ENCODE data around the gene HCN3.
A peak's percentile ranks its signal among the peaks of the same experiment; 100 is the strongest.

Gene HCN3

DNA sequence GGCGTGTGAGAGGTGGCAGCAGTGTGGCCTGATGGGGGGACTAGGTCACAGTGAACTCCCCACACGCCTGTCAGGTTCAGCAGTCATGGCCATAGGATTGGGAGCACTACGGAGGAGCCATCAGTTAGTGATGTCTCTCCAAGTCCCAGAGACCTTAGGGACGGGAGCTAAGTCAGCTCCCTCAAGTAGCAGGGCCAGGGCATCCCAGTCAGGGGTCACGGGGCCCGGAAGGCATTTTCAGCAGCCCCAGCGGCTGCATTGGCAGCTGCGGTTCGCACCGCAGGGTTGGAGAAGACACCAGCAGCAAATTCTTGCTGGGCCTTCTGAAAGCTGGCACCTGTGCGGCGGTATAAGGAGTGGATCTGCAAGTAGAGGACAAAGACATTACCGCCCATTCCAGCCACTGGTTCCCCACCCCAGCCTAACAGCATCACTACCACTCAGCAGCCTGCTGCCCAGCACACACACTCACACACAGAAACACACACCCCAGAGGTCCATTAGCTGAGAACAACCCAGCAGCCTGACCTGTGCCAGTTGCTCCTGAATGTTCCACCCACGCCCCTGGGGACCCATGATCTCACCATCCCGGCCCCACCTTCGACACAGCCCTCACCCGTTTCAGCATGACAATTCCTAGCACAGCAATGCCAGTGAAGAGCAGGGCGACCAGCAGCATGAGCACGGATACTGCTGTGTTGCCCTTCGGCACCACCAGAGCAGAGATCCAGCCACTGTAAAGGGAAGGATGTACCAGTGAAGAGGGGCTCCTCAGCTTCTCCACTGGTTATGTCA is 21.0 kb upstream of the HCN3 start:
- no peak for DNase-seq (ENCODE audit: insufficient read length)
- no peak for TF ChIP-seq POLR2A (IDR thresholded peaks at IDR 0.05; ENCODE audit: low read depth, low read length)
- TF ChIP-seq TAF1 (IDR thresholded peaks at IDR 0.05; ENCODE audit: borderline replicate concordance, low read depth, low read length) = no peak
- no peak; the same call in 1 of the 2 replicates for TF ChIP-seq POLR2AphosphoS5 (IDR thresholded peaks at IDR 0.05; ENCODE audit: low read depth, low read length)
- no peak for FAIRE-seq

DNA sequence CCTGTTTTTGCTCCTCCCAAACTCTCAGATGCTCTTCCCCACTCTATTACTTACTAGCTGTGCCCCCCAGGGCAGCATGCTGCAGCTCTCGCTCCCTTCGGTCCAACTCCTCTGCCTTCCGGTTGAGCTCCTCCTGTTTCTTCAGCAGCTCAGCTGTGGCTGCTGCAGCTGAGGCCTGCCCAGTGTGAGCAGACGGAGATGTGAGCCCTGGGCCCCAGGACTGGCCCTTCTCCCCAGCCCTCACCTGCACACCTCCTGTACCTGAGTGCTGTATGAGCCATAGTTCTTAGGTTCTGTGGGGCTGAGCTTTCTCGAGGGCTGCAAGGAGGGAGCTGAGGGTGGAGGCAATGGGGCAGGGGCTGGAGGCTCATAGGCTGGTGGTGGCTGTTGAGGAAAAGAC is 17.0 kb upstream of the HCN3 start:
- DNase-seq (ENCODE audit: insufficient read length) (no peak), FAIRE-seq (no peak)
- TF ChIP-seq TAF1 (IDR thresholded peaks at IDR 0.05; ENCODE audit: borderline replicate concordance, low read depth, low read length) (no peak), POLR2A (IDR thresholded peaks at IDR 0.05; ENCODE audit: low read depth, low read length) (no peak), POLR2AphosphoS5 (IDR thresholded peaks at IDR 0.05; ENCODE audit: low read depth, low read length) (no peak)

DNA sequence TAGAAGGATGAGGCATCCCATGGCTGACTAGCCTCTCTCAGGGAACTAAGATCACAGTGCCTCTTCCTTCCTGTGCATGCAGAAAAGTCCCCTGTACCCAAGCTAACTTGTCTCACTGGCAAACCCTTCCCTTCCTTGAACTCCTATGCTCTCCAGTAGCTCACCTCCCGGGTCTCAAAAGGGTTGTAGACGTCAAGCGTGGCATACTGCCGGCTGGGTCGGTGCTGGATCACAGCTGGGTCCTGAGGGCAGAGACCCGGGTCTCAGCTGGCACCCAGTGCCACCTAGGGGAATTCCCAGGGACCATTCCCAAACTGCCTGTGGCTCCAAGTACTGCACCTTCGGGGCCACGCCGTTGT is 15.8 kb upstream of the HCN3 start:
- FAIRE-seq = no peak
- no peak for TF ChIP-seq POLR2AphosphoS5 (IDR thresholded peaks at IDR 0.05; ENCODE audit: low read depth, low read length)
- TF ChIP-seq TAF1 (IDR thresholded peaks at IDR 0.05; ENCODE audit: borderline replicate concordance, low read depth, low read length) = no peak
- no peak for TF ChIP-seq POLR2A (IDR thresholded peaks at IDR 0.05; ENCODE audit: low read depth, low read length)
- DNase-seq (ENCODE audit: insufficient read length) = no peak

- peak; percentile 98 for DNase-seq (ENCODE audit: insufficient read length)
- TF ChIP-seq TAF1 (IDR thresholded peaks at IDR 0.05; ENCODE audit: borderline replicate concordance, low read depth, low read length) (peak; percentile 56; the same call in 1 of the 2 replicates), POLR2AphosphoS5 (IDR thresholded peaks at IDR 0.05; ENCODE audit: low read depth, low read length) (peak; percentile 85), POLR2A (IDR thresholded peaks at IDR 0.05; ENCODE audit: low read depth, low read length) (peak; percentile 92)
- peak; percentile 98 for FAIRE-seq
Measured at GRCh38 chr1:155261852-155262673, 15.2 kb upstream of the HCN3 start, which contains the start of gene SCAMP3. Gene SCAMP3, minus strand, starts transcription at chr1:155262360. Its CDS starts 209 bp downstream, at chr1:155262151.

- DNase-seq (ENCODE audit: insufficient read length) (no peak), FAIRE-seq (no peak)
Measured at GRCh38 chr1:155263067-155263466, 14.2 kb upstream of the HCN3 start.

DNA sequence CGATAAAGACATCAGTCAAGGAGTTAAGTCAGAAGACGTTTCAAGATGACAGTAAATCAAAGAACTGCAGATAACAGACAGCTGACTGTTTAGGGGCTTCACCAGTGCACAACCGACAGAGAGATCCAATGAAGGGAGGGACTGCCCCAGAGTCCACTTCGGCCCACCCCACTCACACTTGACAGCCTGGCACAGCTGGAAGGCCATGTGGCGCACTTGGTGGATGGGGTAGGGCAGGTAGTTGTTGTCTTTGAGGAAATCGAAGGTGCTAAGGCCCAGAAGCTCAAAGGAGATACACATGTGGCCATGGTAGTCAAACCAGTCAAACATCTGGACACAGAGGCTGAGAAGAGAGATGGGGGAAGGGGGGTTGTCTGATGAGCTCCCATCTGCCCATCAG is 10.7 kb upstream of the HCN3 start:
- FAIRE-seq (no peak), DNase-seq (ENCODE audit: insufficient read length) (no peak)
- TF ChIP-seq POLR2A (IDR thresholded peaks at IDR 0.05; ENCODE audit: low read depth, low read length) (no peak), TAF1 (IDR thresholded peaks at IDR 0.05; ENCODE audit: borderline replicate concordance, low read depth, low read length) (no peak), POLR2AphosphoS5 (IDR thresholded peaks at IDR 0.05; ENCODE audit: low read depth, low read length) (no peak)

More at GRCh38 chr1:155263067-155263466, 14.2 kb upstream of the HCN3 start:
- no peak for TF ChIP-seq POLR2AphosphoS5 (IDR thresholded peaks at IDR 0.05; ENCODE audit: low read depth, low read length)
- TF ChIP-seq TAF1 (IDR thresholded peaks at IDR 0.05; ENCODE audit: borderline replicate concordance, low read depth, low read length) = no peak
- TF ChIP-seq POLR2A (IDR thresholded peaks at IDR 0.05; ENCODE audit: low read depth, low read length) = no peak

DNA sequence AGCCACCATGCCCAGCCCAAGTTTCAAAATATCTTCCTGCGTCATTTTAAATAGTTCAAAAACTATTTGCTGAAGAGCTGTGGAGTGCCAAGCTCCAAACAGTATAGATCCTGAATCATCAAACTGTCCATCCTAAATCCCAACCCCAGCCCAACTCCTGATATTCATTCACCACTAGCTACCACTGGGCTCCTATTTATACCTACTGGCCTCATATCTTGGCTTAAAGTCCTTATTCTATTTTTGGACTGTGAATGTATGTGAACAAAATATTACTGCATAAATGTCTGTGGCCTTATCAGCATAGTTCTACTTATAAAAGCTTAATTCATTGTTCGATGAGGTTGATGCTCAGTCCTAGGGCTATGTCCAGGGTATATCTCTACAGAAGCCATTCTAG is 9.9 kb upstream of the HCN3 start:
- no peak for TF ChIP-seq TAF1 (IDR thresholded peaks at IDR 0.05; ENCODE audit: borderline replicate concordance, low read depth, low read length)
- TF ChIP-seq POLR2A (IDR thresholded peaks at IDR 0.05; ENCODE audit: low read depth, low read length) = no peak
- no peak for TF ChIP-seq POLR2AphosphoS5 (IDR thresholded peaks at IDR 0.05; ENCODE audit: low read depth, low read length)
- FAIRE-seq (no peak), DNase-seq (ENCODE audit: insufficient read length) (no peak)

GRCh38 chr1:155268630-155269029 is 8.6 kb upstream of the HCN3 start:
- FAIRE-seq (no peak), DNase-seq (ENCODE audit: insufficient read length) (no peak)
- TF ChIP-seq POLR2AphosphoS5 (IDR thresholded peaks at IDR 0.05; ENCODE audit: low read depth, low read length) (no peak), TAF1 (IDR thresholded peaks at IDR 0.05; ENCODE audit: borderline replicate concordance, low read depth, low read length) (no peak), POLR2A (IDR thresholded peaks at IDR 0.05; ENCODE audit: low read depth, low read length) (no peak)

DNA sequence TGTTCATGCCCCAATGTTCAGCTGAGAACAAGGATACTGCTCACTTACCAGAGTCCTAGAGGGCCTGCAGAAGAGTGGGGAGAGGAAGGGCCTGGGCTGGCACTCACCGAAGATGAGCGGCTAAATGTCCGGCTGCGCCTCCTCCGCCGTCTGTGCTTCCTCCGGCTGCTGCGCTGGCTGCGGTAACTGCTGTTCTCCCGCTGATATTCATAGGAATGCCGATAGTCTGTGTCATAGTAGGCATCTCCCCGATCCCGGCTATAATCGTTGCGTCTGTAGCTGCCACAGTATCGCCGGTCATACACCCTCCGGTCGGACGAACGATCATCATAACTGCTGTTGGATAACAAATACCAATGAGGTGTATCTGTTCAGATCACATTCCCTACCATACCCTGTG is 7.9 kb upstream of the HCN3 start:
- no peak for TF ChIP-seq TAF1 (IDR thresholded peaks at IDR 0.05; ENCODE audit: borderline replicate concordance, low read depth, low read length)
- no peak for TF ChIP-seq POLR2AphosphoS5 (IDR thresholded peaks at IDR 0.05; ENCODE audit: low read depth, low read length)
- no peak for TF ChIP-seq POLR2A (IDR thresholded peaks at IDR 0.05; ENCODE audit: low read depth, low read length)
- DNase-seq (ENCODE audit: insufficient read length) (no peak), FAIRE-seq (no peak)

DNA sequence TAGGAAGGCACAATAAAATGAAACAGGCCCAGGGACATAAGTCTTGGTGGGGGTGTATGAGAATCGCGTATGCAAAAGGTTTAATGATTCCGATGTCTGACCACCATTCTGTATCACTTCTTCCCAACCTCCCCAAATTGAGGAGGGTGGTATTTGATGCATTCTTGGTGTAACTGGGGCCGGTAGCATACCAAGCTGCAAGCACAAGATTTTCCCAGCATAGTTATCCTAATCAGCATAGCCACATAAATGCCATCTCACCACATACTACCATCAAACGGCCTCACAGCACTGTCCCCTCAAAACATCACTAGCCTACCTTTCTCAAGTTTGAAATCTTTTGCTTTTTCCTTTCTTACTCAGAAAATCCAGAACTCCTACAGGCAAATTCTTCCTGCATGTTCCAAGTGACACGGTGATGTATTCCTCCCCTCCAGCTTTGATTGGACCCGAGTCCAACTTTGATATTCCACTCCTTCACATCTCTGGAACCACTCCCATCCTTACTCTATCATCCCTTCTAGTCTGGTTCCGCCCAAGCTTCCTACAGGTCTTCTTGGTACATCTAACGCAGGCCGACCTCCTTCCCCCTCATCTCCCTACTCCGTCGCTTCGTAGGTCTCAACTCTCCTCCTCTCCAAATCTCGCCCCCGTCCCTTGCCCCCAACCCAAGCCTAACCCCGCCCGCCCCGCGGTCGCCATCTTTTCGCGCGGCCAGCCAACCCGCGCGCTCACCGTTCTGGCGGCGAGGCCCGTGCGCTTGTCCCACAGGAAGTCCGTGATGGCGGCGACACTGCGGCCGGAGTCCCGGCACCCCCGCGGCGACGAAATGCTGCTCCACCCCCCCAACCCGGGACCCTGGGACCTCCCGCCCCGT is 4.6 kb upstream of the HCN3 start:
- DNase-seq (ENCODE audit: insufficient read length) (peak; percentile 69), FAIRE-seq (peak; percentile 73)
- TF ChIP-seq POLR2A (IDR thresholded peaks at IDR 0.05; ENCODE audit: low read depth, low read length) = no peak; the same call in 1 of the 2 replicates
- TF ChIP-seq TAF1 (IDR thresholded peaks at IDR 0.05; ENCODE audit: borderline replicate concordance, low read depth, low read length) = no peak
- no peak for TF ChIP-seq POLR2AphosphoS5 (IDR thresholded peaks at IDR 0.05; ENCODE audit: low read depth, low read length)

Measured in GM12892 (cell line).